Midbrain (tissue), 1 donor: Measurements from ENCODE around the gene ARHGEF10L.

Source experiments
- DNase-seq: peaks from one replicate; lab custom pipeline; 2025; lab: John Stamatoyannopoulos, UW

Gene ARHGEF10L

GRCh38 chr1:17520473-17521319 lies 18.8 kb upstream of the ARHGEF10L start:
- no peak for DNase-seq

- no peak for DNase-seq
Observed at GRCh38 chr1:17521946-17522612, 17.4 kb upstream of the ARHGEF10L start.

- no peak for DNase-seq
Observed at GRCh38 chr1:17523321-17524041, 16.0 kb upstream of the ARHGEF10L start.

GRCh38 chr1:17524645-17525044 lies 14.9 kb upstream of the ARHGEF10L start:
- no peak for DNase-seq

- DNase-seq = no peak
Observed at GRCh38 chr1:17525996-17526686, 13.4 kb upstream of the ARHGEF10L start.

GRCh38 chr1:17527036-17527914 lies 12.2 kb upstream of the ARHGEF10L start:
- peak; percentile 34 for DNase-seq

GRCh38 chr1:17529381-17529780 lies 10.1 kb upstream of the ARHGEF10L start:
- DNase-seq = no peak

- DNase-seq = no peak
Observed at GRCh38 chr1:17531343-17531681, 8.2 kb upstream of the ARHGEF10L start.

- peak; percentile 89 for DNase-seq
Observed at GRCh38 chr1:17531682-17532487, 7.6 kb upstream of the ARHGEF10L start.

- DNase-seq = no peak
Observed at GRCh38 chr1:17533201-17533600, 6.3 kb upstream of the ARHGEF10L start.

- DNase-seq = peak; percentile 28
Observed at GRCh38 chr1:17535300-17535936, 4.1 kb upstream of the ARHGEF10L start.

- no peak for DNase-seq
Observed at GRCh38 chr1:17538010-17538409, 1.5 kb upstream of the ARHGEF10L start.

GRCh38 chr1:17538428-17539117 lies 925 bp upstream of the ARHGEF10L start:
- no peak for DNase-seq

GRCh38 chr1:17539118-17539476 lies 401 bp upstream of the ARHGEF10L start:
- DNase-seq = no peak

- DNase-seq = peak; percentile 50
Observed at GRCh38 chr1:17540255-17541001, 930 bp downstream of the ARHGEF10L start.

- no peak for DNase-seq
Observed at GRCh38 chr1:17542645-17543044, 3.1 kb downstream of the ARHGEF10L start.

- DNase-seq = no peak
Observed at GRCh38 chr1:17544776-17545350, 5.4 kb downstream of the ARHGEF10L start.

GRCh38 chr1:17545356-17545755 lies 5.9 kb downstream of the ARHGEF10L start:
- DNase-seq = no peak
